Ovary (tissue), 3 donors: ENCODE results near the gene PTMS.

Experiments used
- EP300 ChIP-seq: sonication (generic); formaldehyde crosslinking; IDR thresholded peaks from one replicate; pipeline ENCODE4 v1.6.1; 2017; ENCODE audit warnings: antibody characterized with exemption
- TF ChIP-seq, protein P1 (sequence below), 3 donors: fragments of 450-650 bp in 2 of 3; fragments of 200-600 bp in 1 of 3; IDR thresholded peaks; one replicate each; pipeline versions ENCODE4 v1.5.1 to v1.8.0; 2016 to 2022; ENCODE audit warnings: antibody characterized with exemption in 3 of 3, mild to moderate bottlenecking in 1 of 3
- donor health status: DM: no; HTN: no; CAD: no.

DNA sequence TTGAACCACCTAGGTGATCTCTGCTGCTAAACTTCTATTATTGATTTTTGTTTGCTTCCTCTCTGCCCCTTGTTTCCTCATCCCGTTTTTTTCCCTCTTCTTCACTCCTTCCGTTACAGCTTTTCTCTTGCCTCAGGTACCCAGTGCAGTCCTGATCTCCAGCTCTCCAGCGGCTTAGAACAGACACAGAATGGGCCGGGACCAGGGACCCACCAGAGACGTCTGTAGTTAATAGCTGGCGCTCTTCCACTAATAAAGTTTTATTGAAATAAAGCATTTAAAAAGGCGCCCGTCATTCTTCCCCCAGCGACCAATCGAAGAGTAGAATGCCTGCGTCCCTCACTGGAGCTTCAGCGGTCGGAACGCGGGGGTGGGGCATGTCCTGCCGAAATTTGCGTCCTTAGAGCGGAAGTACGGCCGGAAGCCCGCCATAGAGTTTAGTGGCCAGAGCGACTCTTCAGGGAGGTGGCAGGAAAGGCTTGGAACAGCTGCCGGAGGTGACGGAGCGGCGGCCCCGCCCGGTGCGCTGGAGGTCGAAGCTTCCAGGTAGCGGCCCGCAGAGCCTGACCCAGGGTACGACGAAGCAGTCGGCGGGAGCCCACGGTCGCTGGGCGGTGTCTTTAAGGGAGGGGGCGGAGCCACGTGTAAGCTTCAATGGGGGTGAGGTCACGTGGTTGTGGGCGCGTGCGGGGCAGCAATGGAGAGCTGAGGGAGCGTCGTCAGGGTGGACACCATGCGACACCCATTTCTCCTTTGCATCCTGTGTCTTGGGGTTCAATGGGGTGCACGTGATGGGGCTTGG lies 42.4 kb upstream of the PTMS start, which contains the start of gene COPS7A:
- TF ChIP-seq, protein P1, sequence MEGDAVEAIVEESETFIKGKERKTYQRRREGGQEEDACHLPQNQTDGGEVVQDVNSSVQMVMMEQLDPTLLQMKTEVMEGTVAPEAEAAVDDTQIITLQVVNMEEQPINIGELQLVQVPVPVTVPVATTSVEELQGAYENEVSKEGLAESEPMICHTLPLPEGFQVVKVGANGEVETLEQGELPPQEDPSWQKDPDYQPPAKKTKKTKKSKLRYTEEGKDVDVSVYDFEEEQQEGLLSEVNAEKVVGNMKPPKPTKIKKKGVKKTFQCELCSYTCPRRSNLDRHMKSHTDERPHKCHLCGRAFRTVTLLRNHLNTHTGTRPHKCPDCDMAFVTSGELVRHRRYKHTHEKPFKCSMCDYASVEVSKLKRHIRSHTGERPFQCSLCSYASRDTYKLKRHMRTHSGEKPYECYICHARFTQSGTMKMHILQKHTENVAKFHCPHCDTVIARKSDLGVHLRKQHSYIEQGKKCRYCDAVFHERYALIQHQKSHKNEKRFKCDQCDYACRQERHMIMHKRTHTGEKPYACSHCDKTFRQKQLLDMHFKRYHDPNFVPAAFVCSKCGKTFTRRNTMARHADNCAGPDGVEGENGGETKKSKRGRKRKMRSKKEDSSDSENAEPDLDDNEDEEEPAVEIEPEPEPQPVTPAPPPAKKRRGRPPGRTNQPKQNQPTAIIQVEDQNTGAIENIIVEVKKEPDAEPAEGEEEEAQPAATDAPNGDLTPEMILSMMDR (IDR thresholded peaks at IDR 0.05) = no peak
- TF ChIP-seq EP300 = peak; percentile 20
